H1 (cell line): ENCODE data around the gene RBM15B. TPM values are rescaled to one million over a fixed set of nuclear protein-coding genes. Genes with fewer than 3 reads are reported as not detected.

Experiments used
- CTCF ChIA-PET: fragments of 300-600 bp; sonication (Branson Sonifier 250); formaldehyde crosslinking; loops from one replicate; lab custom pipeline; 2021; ENCODE audit not compliant: partially characterized antibody; lab: Charles Lee
- POLR2A ChIA-PET: fragments of 300-600 bp; sonication (Branson Sonifier 250); formaldehyde crosslinking; loops from one replicate; lab custom pipeline; 2021; ENCODE audit warnings: inconsistent platforms; ENCODE audit not compliant: partially characterized antibody; lab: Charles Lee
- DNase-seq, 2 experiments: peaks; one replicate each; pipeline versions ENCODE4 v3.0.0 to v3.0.0-alpha.2; 2010 to 2022; ENCODE audit warnings: low spot score in 2 of 2, low read depth in 1 of 2, mixed read lengths in 1 of 2
- FAIRE-seq: peaks from 2 replicates; lab custom pipeline; 2011; peaks lifted over from hg19 to GRCh38; lab: Jason Lieb, UNC
- H2AFZ ChIP-seq: 2 replicates; pipeline ENCODE4 v1.8.1; 2012; ENCODE audit warnings: low read length, inconsistent platforms
- H2AK5ac ChIP-seq: 2 replicates; pipeline ENCODE4 v1.6.1; 2013; ENCODE audit warnings: low read depth, low read length
- H2BK120ac ChIP-seq: replicated peaks from 2 replicates; pipeline ENCODE3; 2013; ENCODE audit warnings: low read depth, low read length, inconsistent platforms
- H2BK12ac ChIP-seq: 2 replicates; pipeline ENCODE4 v1.6.1; 2013; ENCODE audit warnings: low read depth, low read length
- H2BK15ac ChIP-seq: 2 replicates; pipeline ENCODE4 v1.6.1; 2013; ENCODE audit warnings: low read length
- H2BK20ac ChIP-seq: 2 replicates; pipeline ENCODE4 v1.6.1; 2013; ENCODE audit warnings: low read length
- H2BK5ac ChIP-seq: 2 replicates; pipeline ENCODE4 v1.6.1; 2013; ENCODE audit warnings: low read depth, low read length
- H3K14ac ChIP-seq: 2 replicates; pipeline ENCODE4 v1.6.1; 2013; ENCODE audit warnings: inconsistent platforms; ENCODE audit not compliant: insufficient read length
- H3K18ac ChIP-seq: 2 replicates; pipeline ENCODE4 v1.6.1; 2013; ENCODE audit warnings: low read length; ENCODE audit errors: extremely low read depth
- H3K23ac ChIP-seq: 2 replicates; pipeline ENCODE4 v1.6.1; 2013; ENCODE audit warnings: inconsistent platforms; ENCODE audit not compliant: insufficient read length
- H3K23me2 ChIP-seq: 2 replicates; pipeline ENCODE4 v1.6.1; 2013; ENCODE audit warnings: low read depth, low read length
- H3K27ac ChIP-seq: 2 replicates; pipeline ENCODE4 v1.6.1; 2011; ENCODE audit warnings: low read depth, low read length, inconsistent platforms
- H3K27me3 ChIP-seq, 4 experiments: replicated peaks in 1 of 4; 1 replicate in 1 of 4; 2 replicates in 3 of 4; pipeline versions ENCODE4 v1.6.1 to v1.8.1; 2011 to 2013; ENCODE audit warnings: low read length in 3 of 4, mild to moderate bottlenecking in 3 of 4, inconsistent platforms in 2 of 4, mixed read lengths in 2 of 4, moderate library complexity in 1 of 4; ENCODE audit not compliant: control insufficient read depth in 3 of 4, insufficient read depth in 3 of 4; ENCODE audit errors: extremely low read depth in 1 of 4
- H3K36me3 ChIP-seq, 4 experiments: 2 replicates each; pipeline versions ENCODE4 v1.6.1 to v1.8.1; 2011 to 2013; ENCODE audit warnings: mild to moderate bottlenecking in 4 of 4, low read length in 3 of 4, moderate library complexity in 2 of 4, control low read depth in 1 of 4, inconsistent platforms in 1 of 4; ENCODE audit not compliant: insufficient read depth in 4 of 4, control insufficient read depth in 2 of 4
- H3K4ac ChIP-seq: replicated peaks from 2 replicates; pipeline ENCODE3; 2013; ENCODE audit warnings: low read length, low read depth, mixed read lengths, inconsistent platforms; ENCODE audit not compliant: insufficient read length
- H3K4me1 ChIP-seq, 4 experiments: replicated peaks in 1 of 4; 1 replicate in 1 of 4; 2 replicates in 3 of 4; pipeline versions ENCODE4 v1.6.1 to v1.8.1; 2011 to 2013; ENCODE audit warnings: low read length in 3 of 4, inconsistent platforms in 2 of 4, mixed read lengths in 1 of 4; ENCODE audit not compliant: insufficient read depth in 4 of 4, control insufficient read depth in 3 of 4
- H3K4me2 ChIP-seq, 2 experiments: 2 replicates each; pipeline versions ENCODE4 v1.6.1 to v1.8.1; 2011 to 2013; ENCODE audit warnings: low read depth in 2 of 2, low read length in 2 of 2, control low read depth in 1 of 2, inconsistent platforms in 1 of 2, mild to moderate bottlenecking in 1 of 2; ENCODE audit not compliant: insufficient read depth in 1 of 2
- H3K4me3 ChIP-seq, 4 experiments: fragments of 200-600, 300-600 bp in 1 of 4; sonication (generic), shearing (Covaris generic), sonication (Bioruptor Twin) in 1 of 4; 2 replicates each; pipeline versions ENCODE4 v1.5.1 to v1.8.1; 2011 to 2016; ENCODE audit warnings: low read length in 4 of 4, low read depth in 3 of 4, control low read depth in 2 of 4, inconsistent platforms in 2 of 4, mild to moderate bottlenecking in 2 of 4, mixed read lengths in 1 of 4, moderate library complexity in 1 of 4; ENCODE audit not compliant: insufficient read depth in 2 of 4; ENCODE audit errors: extremely low read depth in 1 of 4
- H3K56ac ChIP-seq: replicated peaks from 2 replicates; pipeline ENCODE3; 2013; ENCODE audit warnings: low read depth, mild to moderate bottlenecking, mixed read lengths, low read length, inconsistent platforms; ENCODE audit not compliant: insufficient read length
- H3K79me1 ChIP-seq: 2 replicates; pipeline ENCODE4 v1.6.1; 2013; ENCODE audit warnings: low read depth, low read length, control low read depth
- H3K79me2 ChIP-seq, 2 experiments: 2 replicates each; pipeline versions ENCODE4 v1.6.1 to v1.8.1; 2012 to 2013; ENCODE audit warnings: low read length in 2 of 2, mild to moderate bottlenecking in 2 of 2, inconsistent platforms in 1 of 2; ENCODE audit not compliant: insufficient read depth in 2 of 2, control insufficient read depth in 1 of 2
- H3K9ac ChIP-seq, 4 experiments: replicated peaks in 1 of 4; 1 replicate in 1 of 4; 2 replicates in 3 of 4; pipeline versions ENCODE4 v1.6.1 to v1.8.1; 2011 to 2013; ENCODE audit warnings: low read depth in 3 of 4, low read length in 3 of 4, control low read depth in 2 of 4, mild to moderate bottlenecking in 2 of 4, moderate library complexity in 2 of 4, inconsistent platforms in 1 of 4; ENCODE audit errors: extremely low read depth in 1 of 4
- H3K9me3 ChIP-seq, 2 experiments: 2 replicates each; pipeline versions ENCODE4 v1.6.1 to v1.8.1; 2012 to 2013; ENCODE audit warnings: mild to moderate bottlenecking in 2 of 2, moderate library complexity in 2 of 2, control low read depth in 1 of 2, inconsistent platforms in 1 of 2, low read depth in 1 of 2, low read length in 1 of 2, mixed read lengths in 1 of 2; ENCODE audit not compliant: insufficient read depth in 2 of 2
- H4K20me1 ChIP-seq, 2 experiments: replicated peaks in 1 of 2; 2 replicates each; pipeline versions ENCODE3 to v1.8.1; 2011 to 2013; ENCODE audit warnings: inconsistent platforms in 2 of 2, low read length in 2 of 2, mild to moderate bottlenecking in 1 of 2; ENCODE audit not compliant: insufficient read depth in 2 of 2, control insufficient read depth in 1 of 2
- H4K5ac ChIP-seq: 2 replicates; pipeline ENCODE4 v1.6.1; 2013; ENCODE audit warnings: low read length, low read depth, mixed read lengths, inconsistent platforms; ENCODE audit not compliant: insufficient read length
- H4K8ac ChIP-seq: 2 replicates; pipeline ENCODE4 v1.8.0; 2013; ENCODE audit warnings: mild to moderate bottlenecking, moderate library complexity, low read length, inconsistent platforms; ENCODE audit not compliant: insufficient read depth; ENCODE audit errors: extremely low read depth
- H4K91ac ChIP-seq: replicated peaks from 2 replicates; pipeline ENCODE3; 2013; ENCODE audit warnings: low read length, mixed read lengths, inconsistent platforms; ENCODE audit not compliant: insufficient read length
- BACH1 ChIP-seq: IDR thresholded peaks from 2 replicates; pipeline ENCODE4 v1.6.1; 2012; ENCODE audit warnings: low read length, improper control_type of control experiment
- CHD1 ChIP-seq: IDR thresholded peaks from 2 replicates; pipeline ENCODE4 v1.6.1; 2012; ENCODE audit warnings: low read depth, low read length, improper control_type of control experiment
- CHD2 ChIP-seq: IDR thresholded peaks from 2 replicates; pipeline ENCODE4 v1.6.1; 2012; ENCODE audit warnings: low read length, improper control_type of control experiment
- EZH2 ChIP-seq: fragments of 200-600 bp; sonication (generic); IDR thresholded peaks from 2 replicates; pipeline ENCODE4 v1.7.1; 2012; ENCODE audit warnings: low read depth, mild to moderate bottlenecking, moderate library complexity, low read length, inconsistent platforms; ENCODE audit not compliant: severe bottlenecking
- HDAC6 ChIP-seq: IDR thresholded peaks from one replicate; pipeline ENCODE4 v1.7.1; 2012; ENCODE audit warnings: low read depth, mild to moderate bottlenecking, inconsistent platforms, low read length, moderate library complexity
- NANOG ChIP-seq: IDR thresholded peaks from 2 replicates; pipeline ENCODE4 v1.6.1; 2011; ENCODE audit warnings: low read length, low read depth, mild to moderate bottlenecking, inconsistent platforms; ENCODE audit not compliant: insufficient read depth, poor library complexity, severe bottlenecking
- POLR2AphosphoS5 ChIP-seq: IDR thresholded peaks from 2 replicates; pipeline ENCODE4 v1.6.1; 2011; ENCODE audit warnings: low read depth, low read length
- RNF2 ChIP-seq: fragments of 200-900, 300-1000 bp; sonication (generic); IDR thresholded peaks from 2 replicates; pipeline ENCODE4 v1.7.1; 2016; ENCODE audit warnings: borderline replicate concordance, low read depth, mild to moderate bottlenecking, antibody characterized with exemption, low read length; ENCODE audit not compliant: poor library complexity, severe bottlenecking; ENCODE audit errors: missing control alignments
- RXRA ChIP-seq: IDR thresholded peaks from 2 replicates; pipeline ENCODE4 v1.6.1; 2011; ENCODE audit warnings: low read depth, mild to moderate bottlenecking, low read length, moderate library complexity; ENCODE audit not compliant: insufficient read depth
- SAP30 ChIP-seq: fragments of 300-600 bp; sonication (generic); IDR thresholded peaks from 2 replicates; pipeline ENCODE4 v1.7.1; 2012; ENCODE audit warnings: low read length, moderate library complexity, mild to moderate bottlenecking, inconsistent platforms; ENCODE audit not compliant: insufficient read depth, insufficient replicate concordance
- WGBS, 2 experiments: shearing (Covaris generic) in 1 of 2; methylation state at CpG; one replicate each; pipeline versions ENCODE4 v1.1.6 to v1.1.7; 2013 to 2015; ENCODE audit warnings: low lambda C conversion rate in 2 of 2, mixed read lengths in 2 of 2, inconsistent platforms in 1 of 2, low coverage in 1 of 2, missing lambda C conversion rate in 1 of 2; ENCODE audit not compliant: insufficient replicate concordance in 2 of 2, insufficient coverage in 1 of 2, insufficient read length in 1 of 2; ENCODE audit errors: extremely low coverage in 1 of 2, missing lambda C conversion rate in 1 of 2; 5-methylcytosine and 5-hydroxymethylcytosine counted together
- polyA plus RNA-seq, 7 experiments: library from polyadenylated mRNA; depleted of rRNA in 3 of 7; stranded (reverse) in 5 of 7; unstranded in 2 of 7; fragments of >200 nt in 5 of 7; fragments of 200-250 nt in 2 of 7; gene quantifications; 1 replicate in 5 of 7; 2 replicates in 1 of 7; 4 replicates in 1 of 7; pipeline versions ENCODE4 v1.2.1 to v1.2.3, GENCODE V29; 2011 to 2013; ENCODE audit warnings: missing spikeins in 2 of 7, mixed read lengths in 2 of 7
- total RNA-seq: library from RNA; stranded (reverse); fragmentation: NEBNext Ultra II Directional; extraction: Animal tissue kit (Norgen Biotek cat#: 25700); gene quantifications from 2 replicates; pipeline ENCODE4 v1.2.1, GENCODE V29; 2021
- TF ChIP-seq, protein P1 (sequence below): IDR thresholded peaks from 2 replicates; pipeline ENCODE4 v1.6.1; 2011; ENCODE audit warnings: low read length, improper control_type of control experiment

RBM15B gene
- total and polyA plus RNA-seq, 2 of the 8 experiments (the other 6 are each of a cell fraction or from before 2014, with no cell fraction given): 22.2 to 59.1 TPM

DNA sequence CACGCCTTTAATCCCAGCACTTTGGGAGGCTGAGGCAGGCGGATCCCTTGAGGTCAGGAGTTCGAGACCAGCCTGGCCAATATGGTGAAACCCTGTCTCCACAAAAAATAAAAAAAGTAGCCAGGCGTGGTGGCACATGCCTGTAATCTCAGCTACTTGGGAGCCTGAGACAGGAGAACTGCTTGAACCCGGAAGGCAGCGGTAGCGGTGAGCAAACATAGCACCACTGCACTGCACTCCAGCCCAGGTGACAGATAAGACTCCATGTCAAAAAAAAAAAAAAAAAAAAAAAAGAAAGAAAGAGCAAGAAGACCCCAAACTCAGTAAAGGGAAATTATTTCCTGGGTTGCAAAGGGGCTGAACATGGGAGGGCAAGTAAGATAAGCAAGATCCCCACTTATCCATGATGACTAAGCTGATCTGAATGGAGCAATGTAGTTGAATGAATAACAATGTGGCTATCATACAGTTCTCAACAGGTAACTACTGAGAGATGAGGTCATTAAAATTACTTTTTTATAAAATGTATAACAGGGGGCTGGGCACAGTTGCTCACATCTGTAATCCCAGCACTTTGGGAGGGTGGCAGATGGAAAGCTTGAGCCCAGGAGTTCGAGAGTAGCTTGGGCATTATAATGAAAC, 46.0 kb downstream of the RBM15B start:
- DNase-seq (no peak), FAIRE-seq (no peak)
- Histone ChIP-seq H2BK120ac (no peak overlapping the region), H4K91ac (no peak overlapping the region), H2AK5ac (no peak overlapping the region), H3K4me2 (no peak overlapping the region), H3K27ac (no peak overlapping the region), H3K9me3 (no peaks in the 10 kb centered on the region), H3K4me1 (no peaks in the 10 kb centered on the region), H3K36me3 (peaks cover 0 to 26% (median 11%) of the 10 kb centered on the region in 4 experiments; a peak in 4 of 8 replicates), H3K14ac (no peak overlapping the region), H3K56ac (no peak overlapping the region), H2BK15ac (no peak overlapping the region), H2AFZ (no peak overlapping the region), H3K9ac (no peak overlapping the region), H2BK20ac (no peak overlapping the region), H3K18ac (no peak overlapping the region), H3K4me3 (no peak overlapping the region), H2BK12ac (no peak overlapping the region), H3K23ac (no peak overlapping the region), H3K79me2 (no peaks in the 10 kb centered on the region), H3K79me1 (no peaks in the 10 kb centered on the region), H4K8ac (no peak overlapping the region), H4K20me1 (peaks cover 0 to 2% of the 10 kb centered on the region in 2 experiments), H3K27me3 (no peaks in the 10 kb centered on the region), H3K23me2 (no peaks in the 10 kb centered on the region), H2BK5ac (no peak overlapping the region), H3K4ac (no peak overlapping the region), H4K5ac (no peak overlapping the region)
- POLR2A ChIA-PET: interaction anchor here (0.9 kb wide), 1 partner anchor 51 kb away, joined by 3 read pairs; no protein-coding TSS in a partner anchor
- WGBS, 2 experiments: 96% methylated on average over 8 of the region's 8 CpGs; no CpG with 5 or more reads in 1 of the 2 experiments
- CTCF ChIA-PET: interaction anchor here (2.3 kb wide), 1 partner anchor 9 kb away, joined by 7 read pairs; no protein-coding TSS in a partner anchor
- no peak for TF ChIP-seq CHD1
- no peak for TF ChIP-seq CHD2
- no peak for TF ChIP-seq EZH2
- TF ChIP-seq BACH1: no peak
- TF ChIP-seq NANOG: no peak
- TF ChIP-seq RXRA: no peak
- no peak for TF ChIP-seq POLR2AphosphoS5
- TF ChIP-seq, protein P1, sequence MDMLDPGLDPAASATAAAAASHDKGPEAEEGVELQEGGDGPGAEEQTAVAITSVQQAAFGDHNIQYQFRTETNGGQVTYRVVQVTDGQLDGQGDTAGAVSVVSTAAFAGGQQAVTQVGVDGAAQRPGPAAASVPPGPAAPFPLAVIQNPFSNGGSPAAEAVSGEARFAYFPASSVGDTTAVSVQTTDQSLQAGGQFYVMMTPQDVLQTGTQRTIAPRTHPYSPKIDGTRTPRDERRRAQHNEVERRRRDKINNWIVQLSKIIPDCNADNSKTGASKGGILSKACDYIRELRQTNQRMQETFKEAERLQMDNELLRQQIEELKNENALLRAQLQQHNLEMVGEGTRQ: no peak
- no peak for TF ChIP-seq RNF2
- TF ChIP-seq SAP30: no peak
- TF ChIP-seq HDAC6: no peak
